ENCODE results near the gene NHSL2. TPM values are rescaled to one million over a fixed set of nuclear protein-coding genes. Genes with fewer than 3 reads are reported as not detected.

Gene NHSL2
- total RNA-seq, 2 donors from 2014 or later: 1.0 to 4.1 TPM

DNA sequence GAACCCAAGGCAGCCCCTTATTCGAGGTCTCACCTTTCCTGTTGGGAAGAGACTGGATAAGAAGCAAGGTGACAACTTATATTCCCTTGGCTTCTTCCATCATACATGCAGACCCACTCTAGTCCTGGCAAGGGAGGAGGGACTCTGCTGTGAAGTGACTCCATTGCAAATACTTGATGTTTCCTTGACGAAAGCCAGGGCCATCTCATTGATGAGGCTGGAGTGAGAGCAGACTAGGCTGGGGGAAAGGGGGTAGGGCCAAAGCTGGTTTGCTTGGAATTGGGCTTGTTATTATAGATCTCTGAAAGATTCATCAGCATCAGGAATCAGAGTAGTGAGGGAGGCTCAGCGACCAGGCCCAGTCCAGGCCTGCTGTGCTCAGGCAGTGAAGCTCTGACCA is 2.3 kb upstream of the NHSL2 start:
- no peak for DNase-seq
- Histone ChIP-seq H3K9me3 (no peaks in the 10 kb centered on the region), H3K27ac (no peak overlapping the region), H3K4me1 (no peaks in the 10 kb centered on the region), H3K4me3 (no peak overlapping the region), H3K9ac (ENCODE audit: low read depth in 2 of 2, low read length in 2 of 2) (no peak overlapping the region), H3K36me3 (no peaks in the 10 kb centered on the region), H3K27me3 (peaks cover 34% of the 10 kb centered on the region)
- TF ChIP-seq, protein P1, sequence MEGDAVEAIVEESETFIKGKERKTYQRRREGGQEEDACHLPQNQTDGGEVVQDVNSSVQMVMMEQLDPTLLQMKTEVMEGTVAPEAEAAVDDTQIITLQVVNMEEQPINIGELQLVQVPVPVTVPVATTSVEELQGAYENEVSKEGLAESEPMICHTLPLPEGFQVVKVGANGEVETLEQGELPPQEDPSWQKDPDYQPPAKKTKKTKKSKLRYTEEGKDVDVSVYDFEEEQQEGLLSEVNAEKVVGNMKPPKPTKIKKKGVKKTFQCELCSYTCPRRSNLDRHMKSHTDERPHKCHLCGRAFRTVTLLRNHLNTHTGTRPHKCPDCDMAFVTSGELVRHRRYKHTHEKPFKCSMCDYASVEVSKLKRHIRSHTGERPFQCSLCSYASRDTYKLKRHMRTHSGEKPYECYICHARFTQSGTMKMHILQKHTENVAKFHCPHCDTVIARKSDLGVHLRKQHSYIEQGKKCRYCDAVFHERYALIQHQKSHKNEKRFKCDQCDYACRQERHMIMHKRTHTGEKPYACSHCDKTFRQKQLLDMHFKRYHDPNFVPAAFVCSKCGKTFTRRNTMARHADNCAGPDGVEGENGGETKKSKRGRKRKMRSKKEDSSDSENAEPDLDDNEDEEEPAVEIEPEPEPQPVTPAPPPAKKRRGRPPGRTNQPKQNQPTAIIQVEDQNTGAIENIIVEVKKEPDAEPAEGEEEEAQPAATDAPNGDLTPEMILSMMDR (IDR thresholded peaks at IDR 0.05): no peak
- intact Hi-C loops (cut with DNase I): no loop called here

DNA sequence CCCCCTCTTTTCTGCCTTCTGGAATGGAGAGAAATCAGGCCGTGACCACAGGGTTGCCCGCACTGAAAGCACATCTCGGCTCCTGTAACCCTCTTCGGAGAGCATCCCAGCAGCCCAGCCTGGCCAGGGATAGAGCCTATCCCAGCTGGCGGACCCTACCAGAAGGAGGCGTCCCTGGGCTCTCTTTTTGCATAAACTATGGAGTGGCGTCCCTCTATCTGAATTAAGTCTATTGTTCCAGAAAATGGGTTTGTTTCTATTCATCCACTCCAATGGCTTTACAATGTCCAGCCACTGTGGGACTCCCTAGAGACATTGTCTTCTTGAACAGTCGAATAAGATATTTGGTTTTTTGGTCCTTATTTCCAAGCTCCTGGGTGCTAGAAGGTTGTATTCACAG is 689 bp upstream of the NHSL2 start:
- Histone ChIP-seq H3K36me3 (no peaks in the 10 kb centered on the region), H3K27me3 (peaks cover 34% of the 10 kb centered on the region), H3K9ac (ENCODE audit: low read depth in 2 of 2, low read length in 2 of 2) (no peak overlapping the region), H3K27ac (no peak overlapping the region), H3K4me3 (no peak overlapping the region), H3K9me3 (no peaks in the 10 kb centered on the region), H3K4me1 (no peaks in the 10 kb centered on the region)
- TF ChIP-seq, protein P1 (IDR thresholded peaks at IDR 0.05): no peak
- intact Hi-C loops (cut with DNase I): no loop called here
- DNase-seq: no peak

DNA sequence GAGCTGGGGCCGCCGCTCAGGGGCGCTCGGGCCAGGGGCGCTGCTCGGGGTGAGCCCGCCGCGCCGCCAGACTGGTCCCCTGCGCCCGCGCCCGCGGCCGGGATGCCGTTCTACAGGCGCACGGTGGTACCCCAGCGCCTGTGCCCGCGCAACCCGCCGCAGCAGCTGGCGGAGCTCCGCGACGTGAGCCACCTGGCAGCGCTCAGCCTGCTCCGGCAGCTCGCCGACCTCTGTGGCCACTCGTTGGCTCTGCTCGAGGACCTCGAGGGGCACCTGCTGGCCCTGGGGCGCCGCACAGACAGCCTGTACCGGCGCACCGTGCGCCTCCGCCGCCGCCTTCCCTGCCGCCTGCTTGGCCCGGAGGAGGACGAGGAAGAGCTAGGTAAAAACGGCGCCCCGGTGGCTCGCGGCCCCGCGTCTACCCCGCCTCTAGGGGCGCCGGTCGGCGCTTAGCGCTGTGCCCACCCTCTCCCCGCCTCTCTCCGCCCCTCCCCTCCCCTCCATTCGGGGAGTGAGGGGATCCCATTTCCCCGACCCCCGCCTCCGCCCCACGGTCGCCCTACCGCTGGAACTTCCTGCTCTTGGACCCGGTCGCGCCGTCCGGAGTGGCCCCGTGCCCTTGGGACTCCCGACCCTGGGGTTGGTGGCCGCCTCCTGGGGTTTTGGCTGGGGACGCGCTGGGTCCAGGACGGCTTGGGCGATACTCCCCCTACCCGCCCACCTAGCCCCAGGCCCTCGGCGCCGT is 513 bp downstream of the NHSL2 start:
- peak overlapping the region; percentile 25 for H3K4me3 ChIP-seq
- no peaks in the 10 kb centered on the region for H3K36me3 ChIP-seq
- no peaks in the 10 kb centered on the region for H3K4me1 ChIP-seq
- TF ChIP-seq, protein P1 (IDR thresholded peaks at IDR 0.05): no peak
- DNase-seq: no peak
- H3K9ac ChIP-seq (ENCODE audit: low read depth in 2 of 2, low read length in 2 of 2): no peak overlapping the region
- peaks cover 34% of the 10 kb centered on the region for H3K27me3 ChIP-seq
- H3K9me3 ChIP-seq: no peaks in the 10 kb centered on the region
- no peak overlapping the region for H3K27ac ChIP-seq
- intact Hi-C loops (cut with DNase I): no loop called here

DNA sequence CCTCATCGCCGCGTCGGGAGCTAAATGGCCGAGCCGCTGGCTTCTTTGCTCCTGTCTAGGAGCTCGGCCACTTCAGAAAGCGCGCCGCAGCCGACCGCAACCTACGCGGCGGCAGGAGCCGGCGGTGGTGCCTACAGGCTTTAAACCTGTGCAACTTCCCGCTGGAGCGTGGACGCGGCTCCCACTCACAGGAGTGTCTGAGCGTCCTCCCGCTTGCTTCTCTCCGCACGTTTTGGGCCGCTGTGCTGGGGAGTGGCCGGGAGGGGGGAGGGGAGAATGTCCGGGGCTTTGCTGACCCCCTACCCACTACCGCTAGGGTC is 1.0 kb downstream of the NHSL2 start:
- Histone ChIP-seq H3K36me3 (no peaks in the 10 kb centered on the region), H3K27ac (no peak overlapping the region), H3K4me1 (no peaks in the 10 kb centered on the region), H3K4me3 (peak overlapping the region; percentile 25), H3K9me3 (no peaks in the 10 kb centered on the region), H3K9ac (ENCODE audit: low read depth in 2 of 2, low read length in 2 of 2) (no peak overlapping the region), H3K27me3 (peaks cover 34% of the 10 kb centered on the region)
- intact Hi-C loops (cut with DNase I): no loop called here
- no peak for DNase-seq
- TF ChIP-seq, protein P1 (IDR thresholded peaks at IDR 0.05): no peak

DNA sequence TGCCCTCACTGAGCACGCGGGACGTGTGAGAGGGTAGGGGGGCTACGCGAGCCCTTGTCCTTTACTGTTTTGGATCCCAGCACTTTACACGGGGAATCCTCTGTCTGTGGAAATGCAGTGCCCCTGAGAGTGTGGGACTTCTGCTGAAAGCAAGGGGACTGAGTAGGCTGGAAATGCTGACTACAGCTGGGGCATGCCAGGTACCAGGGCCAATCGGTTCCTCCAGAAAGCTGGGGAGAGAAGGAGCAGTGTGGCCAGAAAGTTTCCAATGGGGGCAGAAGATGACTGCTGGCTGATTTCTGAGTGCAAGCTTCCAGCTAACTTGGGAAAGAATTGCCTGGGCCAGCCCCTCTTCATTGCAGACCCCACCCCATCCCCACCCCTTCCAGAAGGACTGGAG is 1.5 kb downstream of the NHSL2 start:
- no peaks in the 10 kb centered on the region for H3K9me3 ChIP-seq
- H3K4me3 ChIP-seq: no peak overlapping the region
- no peak for DNase-seq
- no peak overlapping the region for H3K27ac ChIP-seq
- no peaks in the 10 kb centered on the region for H3K36me3 ChIP-seq
- no peak overlapping the region for H3K9ac ChIP-seq (ENCODE audit: low read depth in 2 of 2, low read length in 2 of 2)
- intact Hi-C loops (cut with DNase I): no loop called here
- no peaks in the 10 kb centered on the region for H3K4me1 ChIP-seq
- H3K27me3 ChIP-seq: peaks cover 30% of the 10 kb centered on the region
- TF ChIP-seq, protein P1 (IDR thresholded peaks at IDR 0.05): no peak
